ENCODE results near the gene UBTD1. TPM values are rescaled to one million over a fixed set of nuclear protein-coding genes. Genes with fewer than 3 reads are reported as not detected.

The UBTD1 gene
- polyA plus RNA-seq, 2 donors = 5.8 to 6.7 TPM

- no peak within 1 kb of the TSS for H3K4me3 ChIP-seq (ENCODE audit: low read depth in 1 of 2, low read length in 2 of 2)
- WGBS, 2 donors = 37 to 49% methylated on average over 5 of the region's 5 CpGs
- H3K36me3 ChIP-seq (ENCODE audit: control insufficient read depth in 2 of 2, insufficient read depth in 2 of 2, low read length in 1 of 2) = no peaks in the 10 kb centered on the region
- H3K27me3 ChIP-seq (ENCODE audit: control insufficient read depth in 1 of 2, insufficient read depth in 2 of 2, low read length in 2 of 2) = no peaks in the 10 kb centered on the region
- H3K4me1 ChIP-seq (ENCODE audit: control insufficient read depth in 2 of 2, insufficient read depth in 2 of 2, low read length in 1 of 2) = peaks cover 3 to 5% of the 10 kb centered on the region in 2 donors
- no peak within 1 kb of the TSS for H3K27ac ChIP-seq (ENCODE audit: low read depth in 2 of 2, low read length in 1 of 2)
- H3K9me3 ChIP-seq (ENCODE audit: control insufficient read depth in 2 of 2, insufficient read depth in 1 of 2, low read depth in 1 of 2, low read length in 1 of 2) = no peaks in the 10 kb centered on the region
Observed at GRCh38 chr10:97584060-97584797, 85.5 kb downstream of the UBTD1 start, which contains the start of gene HOGA1. Gene HOGA1, plus strand, starts transcription at chr10:97584389. Its CDS starts 315 bp downstream, at chr10:97584704.

GRCh38 chr10:97584798-97585438 lies 86.2 kb downstream of the UBTD1 start:
- Histone ChIP-seq H3K4me1 (ENCODE audit: control insufficient read depth in 2 of 2, insufficient read depth in 2 of 2, low read length in 1 of 2) (peaks cover 4 to 5% of the 10 kb centered on the region in 2 donors), H3K9me3 (ENCODE audit: control insufficient read depth in 2 of 2, insufficient read depth in 1 of 2, low read depth in 1 of 2, low read length in 1 of 2) (no peaks in the 10 kb centered on the region), H3K4me3 (ENCODE audit: low read depth in 1 of 2, low read length in 2 of 2) (no peak overlapping the region), H3K27ac (ENCODE audit: low read depth in 2 of 2, low read length in 1 of 2) (no peak overlapping the region), H3K27me3 (ENCODE audit: control insufficient read depth in 1 of 2, insufficient read depth in 2 of 2, low read length in 2 of 2) (no peaks in the 10 kb centered on the region), H3K36me3 (ENCODE audit: control insufficient read depth in 2 of 2, insufficient read depth in 2 of 2, low read length in 1 of 2) (no peaks in the 10 kb centered on the region)
- 74 to 84% methylated on average over 5 of the region's 5 CpGs for WGBS, 2 donors

- Histone ChIP-seq H3K4me3 (ENCODE audit: low read depth in 1 of 2, low read length in 2 of 2) (no peak overlapping the region), H3K27me3 (ENCODE audit: control insufficient read depth in 1 of 2, insufficient read depth in 2 of 2, low read length in 2 of 2) (no peaks in the 10 kb centered on the region), H3K4me1 (ENCODE audit: control insufficient read depth in 2 of 2, insufficient read depth in 2 of 2, low read length in 1 of 2) (peaks cover 4 to 5% of the 10 kb centered on the region in 2 donors), H3K27ac (ENCODE audit: low read depth in 2 of 2, low read length in 1 of 2) (no peak overlapping the region), H3K9me3 (ENCODE audit: control insufficient read depth in 2 of 2, insufficient read depth in 1 of 2, low read depth in 1 of 2, low read length in 1 of 2) (no peaks in the 10 kb centered on the region), H3K36me3 (ENCODE audit: control insufficient read depth in 2 of 2, insufficient read depth in 2 of 2, low read length in 1 of 2) (no peaks in the 10 kb centered on the region)
- WGBS, 2 donors = 90 to 91% methylated on average over 5 of the region's 5 CpGs
Observed at GRCh38 chr10:97585439-97585811, 86.7 kb downstream of the UBTD1 start.

- H3K36me3 ChIP-seq (ENCODE audit: control insufficient read depth in 2 of 2, insufficient read depth in 2 of 2, low read length in 1 of 2) = no peaks in the 10 kb centered on the region
- H3K4me3 ChIP-seq (ENCODE audit: low read depth in 1 of 2, low read length in 2 of 2) = no peak overlapping the region
- no peak overlapping the region for H3K27ac ChIP-seq (ENCODE audit: low read depth in 2 of 2, low read length in 1 of 2)
- no peaks in the 10 kb centered on the region for H3K9me3 ChIP-seq (ENCODE audit: control insufficient read depth in 2 of 2, insufficient read depth in 1 of 2, low read depth in 1 of 2, low read length in 1 of 2)
- 89 to 97% methylated on average over 2 of the region's 2 CpGs for WGBS, 2 donors
- H3K4me1 ChIP-seq (ENCODE audit: control insufficient read depth in 2 of 2, insufficient read depth in 2 of 2, low read length in 1 of 2) = peaks cover 4 to 5% of the 10 kb centered on the region in 2 donors
- H3K27me3 ChIP-seq (ENCODE audit: control insufficient read depth in 1 of 2, insufficient read depth in 2 of 2, low read length in 2 of 2) = no peaks in the 10 kb centered on the region
Observed at GRCh38 chr10:97587183-97587582, 88.5 kb downstream of the UBTD1 start.

GRCh38 chr10:97589479-97589878 lies 90.8 kb downstream of the UBTD1 start, which contains the start of gene C10orf62:
Gene C10orf62, plus strand, starts transcription at chr10:97589721. Its CDS starts 177 bp downstream, at chr10:97589898.
- peaks cover 3 to 4% of the 10 kb centered on the region in 2 donors for H3K4me1 ChIP-seq (ENCODE audit: control insufficient read depth in 2 of 2, insufficient read depth in 2 of 2, low read length in 1 of 2)
- H3K27me3 ChIP-seq (ENCODE audit: control insufficient read depth in 1 of 2, insufficient read depth in 2 of 2, low read length in 2 of 2) = no peaks in the 10 kb centered on the region
- H3K9me3 ChIP-seq (ENCODE audit: control insufficient read depth in 2 of 2, insufficient read depth in 1 of 2, low read depth in 1 of 2, low read length in 1 of 2) = no peaks in the 10 kb centered on the region
- no peak within 1 kb of the TSS for H3K27ac ChIP-seq (ENCODE audit: low read depth in 2 of 2, low read length in 1 of 2)
- H3K36me3 ChIP-seq (ENCODE audit: control insufficient read depth in 2 of 2, insufficient read depth in 2 of 2, low read length in 1 of 2) = no peaks in the 10 kb centered on the region
- H3K4me3 ChIP-seq (ENCODE audit: low read depth in 1 of 2, low read length in 2 of 2) = no peak within 1 kb of the TSS
- WGBS, 2 donors = 67 to 83% methylated on average over 3 of the region's 3 CpGs

GRCh38 chr10:97590082-97590747 lies 91.5 kb downstream of the UBTD1 start:
- WGBS, 2 donors = 85 to 89% methylated on average over 15 of the region's 15 CpGs
- Histone ChIP-seq H3K9me3 (ENCODE audit: control insufficient read depth in 2 of 2, insufficient read depth in 1 of 2, low read depth in 1 of 2, low read length in 1 of 2) (no peaks in the 10 kb centered on the region), H3K27ac (ENCODE audit: low read depth in 2 of 2, low read length in 1 of 2) (no peak overlapping the region), H3K4me3 (ENCODE audit: low read depth in 1 of 2, low read length in 2 of 2) (no peak overlapping the region), H3K36me3 (ENCODE audit: control insufficient read depth in 2 of 2, insufficient read depth in 2 of 2, low read length in 1 of 2) (no peaks in the 10 kb centered on the region), H3K4me1 (ENCODE audit: control insufficient read depth in 2 of 2, insufficient read depth in 2 of 2, low read length in 1 of 2) (peaks cover 0 to 2% of the 10 kb centered on the region in 2 donors), H3K27me3 (ENCODE audit: control insufficient read depth in 1 of 2, insufficient read depth in 2 of 2, low read length in 2 of 2) (no peaks in the 10 kb centered on the region)

- Histone ChIP-seq H3K36me3 (ENCODE audit: control insufficient read depth in 2 of 2, insufficient read depth in 2 of 2, low read length in 1 of 2) (no peaks in the 10 kb centered on the region), H3K9me3 (ENCODE audit: control insufficient read depth in 2 of 2, insufficient read depth in 1 of 2, low read depth in 1 of 2, low read length in 1 of 2) (no peaks in the 10 kb centered on the region), H3K4me3 (ENCODE audit: low read depth in 1 of 2, low read length in 2 of 2) (no peak overlapping the region), H3K27ac (ENCODE audit: low read depth in 2 of 2, low read length in 1 of 2) (no peak overlapping the region), H3K27me3 (ENCODE audit: control insufficient read depth in 1 of 2, insufficient read depth in 2 of 2, low read length in 2 of 2) (no peaks in the 10 kb centered on the region), H3K4me1 (ENCODE audit: control insufficient read depth in 2 of 2, insufficient read depth in 2 of 2, low read length in 1 of 2) (peaks cover 0 to 2% of the 10 kb centered on the region in 2 donors)
- 72 to 73% methylated on average over 5 of the region's 5 CpGs for WGBS, 2 donors
Observed at GRCh38 chr10:97590748-97591495, 92.2 kb downstream of the UBTD1 start.

- no peaks in the 10 kb centered on the region for H3K36me3 ChIP-seq (ENCODE audit: control insufficient read depth in 2 of 2, insufficient read depth in 2 of 2, low read length in 1 of 2)
- WGBS, 2 donors = 70 to 74% methylated on average over 4 of the region's 4 CpGs
- no peaks in the 10 kb centered on the region for H3K9me3 ChIP-seq (ENCODE audit: control insufficient read depth in 2 of 2, insufficient read depth in 1 of 2, low read depth in 1 of 2, low read length in 1 of 2)
- no peaks in the 10 kb centered on the region for H3K27me3 ChIP-seq (ENCODE audit: control insufficient read depth in 1 of 2, insufficient read depth in 2 of 2, low read length in 2 of 2)
- peaks cover 0 to 5% of the 10 kb centered on the region in 2 donors for H3K4me1 ChIP-seq (ENCODE audit: control insufficient read depth in 2 of 2, insufficient read depth in 2 of 2, low read length in 1 of 2)
- no peak overlapping the region for H3K27ac ChIP-seq (ENCODE audit: low read depth in 2 of 2, low read length in 1 of 2)
- H3K4me3 ChIP-seq (ENCODE audit: low read depth in 1 of 2, low read length in 2 of 2) = no peak overlapping the region
Observed at GRCh38 chr10:97593421-97593820, 94.7 kb downstream of the UBTD1 start.
